AML-193 (cell line): ENCODE data around the gene HYI.
"Not testable (repeated sequence)": the region's sequence is repeated elsewhere in the genome, so short reads cannot be mapped to it uniquely, and the experiment has no call there.

Experiments
- DNase-seq, 2 experiments: peaks; one replicate each; lab custom pipeline; 2025; lab: John Stamatoyannopoulos, UW

Gene HYI

DNA sequence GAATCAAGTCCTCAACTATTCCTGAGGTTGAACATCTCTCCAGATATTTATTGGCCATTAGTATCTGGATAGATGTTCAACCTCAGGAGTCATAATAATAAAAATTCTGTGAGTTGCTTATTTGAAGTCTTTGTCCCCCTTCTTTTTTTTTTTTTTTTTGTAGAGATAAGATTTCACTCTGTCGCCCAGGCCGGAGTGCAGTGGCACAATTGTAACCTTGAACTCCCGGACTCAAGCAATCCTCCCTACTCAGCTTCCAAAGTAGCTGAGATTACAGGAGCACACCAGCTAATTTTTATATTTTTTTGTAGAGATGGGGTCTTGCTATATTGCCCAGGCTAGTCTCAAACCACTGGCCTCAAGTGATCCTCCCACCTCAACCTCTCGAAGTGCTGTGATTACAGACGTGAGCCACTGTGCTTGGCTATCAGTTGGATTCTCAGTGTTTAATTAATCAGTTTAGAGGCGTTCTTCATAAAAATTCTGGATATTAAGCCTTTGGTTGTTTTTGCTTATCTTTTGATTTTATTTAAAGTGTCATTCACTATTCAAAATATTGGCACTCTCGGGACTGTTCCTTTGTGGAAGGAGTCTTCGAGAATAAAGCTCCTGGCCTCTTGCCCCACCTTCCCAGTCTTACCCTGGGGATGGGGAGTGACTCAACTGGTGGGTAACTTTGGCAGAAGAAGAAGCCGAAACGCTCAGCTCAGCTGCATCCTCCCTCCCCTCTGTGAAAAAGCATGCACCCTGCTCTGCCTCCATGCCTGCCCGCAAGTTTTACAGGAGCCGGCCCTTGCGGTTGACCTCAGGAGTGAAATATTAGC lies 11.2 kb upstream of the HYI start:
- DNase-seq, result no peak

DNA sequence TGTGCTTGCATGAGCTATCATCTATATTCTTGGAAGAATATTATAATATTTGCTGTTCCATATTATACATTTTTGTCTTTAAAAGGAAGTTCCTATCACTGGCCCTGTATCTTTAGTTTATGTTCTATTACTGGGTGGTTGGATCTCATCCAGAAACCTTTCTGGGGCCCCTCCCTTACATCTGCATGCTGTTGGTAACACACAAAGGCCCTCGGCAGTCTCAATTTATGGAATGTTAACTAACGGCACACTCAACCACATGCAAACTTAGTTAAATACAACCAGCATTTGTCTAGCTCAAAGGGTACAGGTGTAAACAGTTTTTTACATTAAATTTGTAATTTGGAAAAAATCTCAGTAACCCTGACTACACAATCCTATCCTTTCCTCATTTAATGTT lies 9.7 kb upstream of the HYI start:
- DNase-seq, result no peak

DNA sequence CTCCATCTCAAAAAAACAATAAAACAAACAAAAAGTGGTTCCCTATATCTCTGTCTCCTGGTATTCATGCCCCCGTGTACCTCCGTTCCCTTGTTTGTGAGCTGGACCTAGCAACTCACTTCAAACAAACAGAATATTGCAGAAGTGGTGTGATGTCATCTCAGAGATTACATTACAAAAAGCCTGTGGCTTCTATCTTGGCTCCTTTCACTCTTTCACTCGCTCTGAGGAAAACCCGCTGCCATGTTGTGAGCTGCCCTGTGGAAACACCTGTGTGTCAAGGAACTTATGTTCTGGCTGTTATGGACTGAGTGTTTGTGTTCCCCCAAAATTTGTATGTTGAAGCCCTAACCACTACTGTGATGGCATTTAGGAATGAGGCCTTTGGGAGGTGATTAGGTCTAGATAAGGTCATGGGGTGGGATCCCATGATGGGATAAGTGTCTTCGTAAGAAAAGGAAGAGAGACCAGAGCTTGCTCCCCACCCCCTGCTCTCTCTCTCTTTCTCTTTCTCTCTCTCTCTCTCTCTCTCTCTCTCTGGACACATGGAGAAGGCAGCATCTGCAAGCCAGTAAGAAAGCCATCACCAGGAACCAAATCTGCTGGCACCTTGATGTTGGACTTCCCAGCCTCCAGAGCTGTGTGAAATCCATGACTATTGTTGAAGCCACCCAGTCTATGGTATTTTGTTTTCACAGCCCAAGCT lies 7.4 kb upstream of the HYI start:
- DNase-seq, result no peak

DNA sequence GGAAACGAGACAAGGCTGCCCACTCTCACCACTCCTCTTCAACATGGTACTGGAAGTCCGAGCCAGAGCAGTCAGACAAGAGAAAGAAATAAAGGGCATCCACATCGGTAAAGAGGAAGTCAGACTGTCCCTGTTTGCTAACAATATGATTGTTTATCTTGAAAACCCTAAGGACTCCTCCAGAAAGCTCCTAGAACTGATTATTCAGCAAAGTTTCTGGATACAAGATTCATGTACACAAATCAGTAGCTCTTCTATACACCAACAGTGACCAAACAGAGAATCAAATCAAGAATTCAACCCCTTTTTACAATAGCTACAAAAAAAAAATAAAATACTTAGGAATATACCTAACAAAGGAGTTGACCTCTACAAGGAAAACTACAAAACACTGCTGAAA lies 4.6 kb upstream of the HYI start:
- not testable (repeated sequence) for DNase-seq

DNA sequence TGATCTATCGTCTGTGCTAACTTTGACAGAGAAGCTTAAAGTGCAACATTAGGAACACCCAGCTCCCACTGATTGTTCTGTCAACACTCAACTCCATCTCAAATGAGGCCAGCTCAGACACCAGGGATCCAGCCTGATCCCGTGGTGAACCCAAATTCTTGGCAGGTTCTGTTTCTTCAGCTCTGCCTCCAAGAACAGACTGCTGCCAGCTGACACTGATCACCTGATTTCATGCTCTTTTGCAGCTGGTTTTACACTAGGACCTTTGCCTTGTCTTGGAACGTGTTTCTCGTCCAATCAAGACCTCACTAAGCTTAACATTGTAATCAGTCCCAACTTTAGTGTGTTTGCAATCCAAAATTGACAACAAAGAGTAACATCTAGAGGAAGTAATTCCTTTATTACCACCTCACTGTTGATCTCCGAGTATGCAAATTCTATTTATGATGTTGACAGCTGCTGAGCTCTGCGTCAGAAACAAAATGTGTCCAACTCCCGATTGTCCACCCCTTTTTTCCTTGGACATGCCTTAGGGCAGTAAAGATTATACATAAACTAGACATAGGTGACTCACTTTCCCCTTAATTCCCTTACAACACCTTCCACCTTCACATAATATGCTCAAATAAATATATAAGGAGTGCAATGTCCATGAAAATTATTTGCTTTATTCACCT lies 1.6 kb upstream of the HYI start:
- DNase-seq, result no peak

DNA sequence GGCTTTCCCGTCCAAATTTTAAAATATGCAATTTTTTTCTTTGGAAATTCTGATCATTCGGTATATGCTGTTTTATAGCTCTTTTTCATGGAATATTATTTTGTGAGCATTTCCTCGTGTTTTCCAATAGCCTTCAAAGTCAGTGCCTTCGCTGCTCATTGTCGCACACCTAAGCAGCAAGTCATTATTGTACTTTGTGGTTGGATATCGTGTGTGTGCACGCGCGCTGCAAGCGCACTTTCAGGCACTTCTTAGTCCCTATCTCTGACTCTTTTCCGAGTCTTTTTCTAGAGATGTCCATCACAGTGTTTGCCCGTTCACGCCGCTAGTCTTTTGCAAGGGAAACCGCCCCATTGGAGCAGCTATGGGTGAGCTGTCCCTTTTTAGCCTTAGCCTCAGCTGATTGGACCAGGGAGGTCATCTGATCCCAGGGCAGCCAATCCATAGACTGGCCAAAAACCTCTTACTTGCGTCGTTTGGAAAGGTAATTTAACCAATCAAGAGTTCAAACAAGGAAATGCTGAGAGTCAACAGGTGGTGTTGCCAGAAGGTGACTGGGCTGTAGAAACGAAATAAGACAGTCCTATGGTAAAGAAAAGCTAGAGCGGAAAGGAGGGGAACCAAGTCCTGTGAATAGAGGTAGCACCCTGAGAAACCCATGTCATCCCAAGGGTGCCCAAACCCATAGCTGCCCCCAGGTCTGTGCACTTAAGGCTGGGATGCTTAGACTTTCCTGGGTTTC lies 710 bp upstream of the HYI start:
- peak; percentile 95 to 96 for DNase-seq

DNA sequence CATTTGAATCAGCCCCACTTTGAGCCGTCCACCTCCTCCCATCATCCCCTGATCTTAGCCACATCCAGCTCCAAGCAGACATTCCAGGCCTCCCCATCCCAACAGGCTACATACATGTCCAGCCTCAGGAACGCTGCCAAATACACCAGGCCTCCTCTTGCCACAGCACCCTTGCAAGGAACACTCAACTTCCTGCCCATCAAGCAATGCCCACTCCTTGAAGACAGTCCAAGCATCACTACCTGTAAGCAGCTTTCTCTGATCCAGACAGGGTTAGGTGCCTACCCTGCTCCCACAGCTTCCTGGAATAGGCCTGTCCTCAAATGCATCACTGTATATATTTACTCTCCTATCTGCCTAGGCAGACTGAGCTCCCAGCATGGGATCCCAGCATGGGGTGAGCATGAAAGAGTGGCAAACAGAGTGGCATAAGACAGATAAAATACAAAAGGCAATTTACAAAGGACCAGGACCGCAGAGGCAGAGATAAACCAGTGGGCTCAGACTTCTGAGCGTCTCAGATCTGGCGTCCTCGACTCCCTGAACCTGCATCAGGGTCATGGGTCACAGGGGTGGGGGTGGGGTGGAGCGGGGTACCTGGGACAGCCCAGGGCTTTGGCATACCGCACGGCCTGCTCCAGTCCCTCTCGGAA lies 816 bp downstream of the HYI start:
- no peak for DNase-seq

GRCh38 chr1:43451701-43452532 lies 1.8 kb downstream of the HYI start:
- DNase-seq, result no peak

- DNase-seq, result no peak
These were observed 2.6 kb downstream of the HYI start for GRCh38 chr1:43451157-43451591.

DNA sequence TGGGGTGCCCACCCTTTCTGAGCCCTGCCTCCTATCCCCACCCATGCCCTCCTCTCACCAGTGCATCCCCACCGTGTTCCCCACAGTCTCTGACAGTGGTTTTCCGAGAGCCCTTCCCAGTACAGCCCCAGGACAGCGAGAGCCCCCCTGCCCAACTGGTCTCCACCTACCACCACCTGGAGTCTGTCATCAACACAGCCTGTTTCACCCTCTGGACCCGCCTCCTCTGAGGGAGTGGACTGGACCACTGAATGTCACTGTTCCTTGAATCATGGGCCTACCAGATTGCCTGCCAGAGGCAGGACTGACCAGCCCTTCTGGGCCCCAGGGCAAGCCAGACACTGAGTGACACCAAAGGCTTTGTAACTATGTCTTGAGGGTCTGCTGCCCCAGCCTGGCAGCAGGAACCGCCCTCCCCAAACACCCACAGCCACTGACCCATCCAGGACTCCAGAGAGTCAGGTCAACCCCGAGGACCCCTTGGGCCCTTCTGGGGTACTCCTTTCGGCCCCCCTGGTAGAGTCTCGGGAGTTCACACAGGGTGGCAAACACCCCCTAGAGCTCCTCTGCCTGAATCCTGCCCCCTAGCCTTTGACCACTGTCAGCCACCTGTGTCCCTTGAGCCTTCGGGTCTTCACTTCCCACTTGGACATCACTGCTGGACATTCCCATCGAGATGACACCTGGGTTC lies 3.3 kb downstream of the HYI start:
- no peak for DNase-seq

- DNase-seq, result no peak
These were observed 4.0 kb downstream of the HYI start for GRCh38 chr1:43449708-43450069.

GRCh38 chr1:43448955-43449707 lies 4.6 kb downstream of the HYI start:
- DNase-seq, result no peak

GRCh38 chr1:43447891-43448708 lies 5.6 kb downstream of the HYI start:
- DNase-seq, result no peak

- DNase-seq, result no peak
These were observed 6.6 kb downstream of the HYI start for GRCh38 chr1:43446881-43447835.

- DNase-seq, result no peak
These were observed 7.4 kb downstream of the HYI start for GRCh38 chr1:43446388-43446740.

GRCh38 chr1:43445606-43446387 lies 7.9 kb downstream of the HYI start:
- no peak for DNase-seq

DNA sequence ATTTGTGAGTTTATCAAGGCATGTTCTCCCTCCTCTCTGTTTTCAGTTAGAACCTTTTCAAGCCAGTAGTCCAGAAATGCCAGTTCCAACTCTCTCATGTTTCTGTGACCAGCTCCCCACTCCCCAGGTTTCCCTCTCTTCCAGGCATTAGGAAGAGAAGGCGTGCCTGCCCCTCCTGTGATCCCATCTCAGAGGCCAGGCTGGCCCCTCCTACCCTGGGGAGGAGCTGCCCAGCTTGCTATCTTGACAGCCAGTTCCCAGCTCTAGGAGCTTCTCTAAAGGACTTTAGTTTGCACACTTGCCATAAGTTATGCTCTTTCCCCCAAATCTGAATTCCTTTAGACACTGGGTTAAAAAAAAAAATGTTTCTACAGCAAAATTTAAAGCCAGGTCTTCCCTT lies 8.9 kb downstream of the HYI start:
- DNase-seq, result no peak
